RWPE1 (cell line): ENCODE data around the gene C10orf143.

Source experiments
- CTCF ChIA-PET: fragments of 350-600 bp; sonication (Branson Sonifier 250); formaldehyde crosslinking; extraction: SDS; loops from one replicate; lab custom pipeline; 2021; lab: Yijun Ruan, JAX
- POLR2A ChIA-PET: fragments of 400-600 bp; formaldehyde crosslinking; extraction: SDS; loops from one replicate; lab custom pipeline; 2020; ENCODE audit warnings: antibody characterized with exemption; ENCODE audit not compliant: low non-redundant PET; lab: Yijun Ruan, JAX
- DNase-seq: peaks from one replicate; pipeline ENCODE4 v3.0.0; 2012; ENCODE audit warnings: low spot score
- H3K27ac ChIP-seq: fragments of 450-650 bp; 2 replicates; pipeline ENCODE4 v1.5.1; 2017
- CTCF ChIP-seq: fragments of 450-650 bp; conservative IDR thresholded peaks from 2 replicates; pipeline ENCODE4 v1.5.1; 2017; ENCODE audit warnings: low read depth, mild to moderate bottlenecking

The C10orf143 gene

GRCh38 chr10:130046591-130046990 lies 64.0 kb downstream of the C10orf143 start:
- CTCF ChIA-PET = interaction anchor here (0.7 kb wide), 1 partner anchor 1321 kb away, joined by 3 read pairs; no protein-coding TSS in a partner anchor
- TF ChIP-seq CTCF = no peak
- no peak overlapping the region for H3K27ac ChIP-seq
- DNase-seq = no peak
- POLR2A ChIA-PET = no interaction called here

- DNase-seq = no peak
- CTCF ChIA-PET = interaction anchor here (0.5 kb wide), 1 partner anchor 43 kb away, joined by 3 read pairs; no protein-coding TSS in a partner anchor
- no peak overlapping the region for H3K27ac ChIP-seq
- no peak for TF ChIP-seq CTCF
- POLR2A ChIA-PET = no interaction called here
Measured at GRCh38 chr10:130045801-130046321, 64.8 kb downstream of the C10orf143 start.

- H3K27ac ChIP-seq = no peak overlapping the region
- ChIA-PET CTCF (interaction anchor here (0.5 to 1.2 kb wide), 9 partner anchors 11 to 999 kb away, joined by 3 to 8 read pairs (median 3); no protein-coding TSS in a partner anchor), POLR2A (no interaction called here)
- no peak for TF ChIP-seq CTCF
- peak; percentile 43 for DNase-seq
Measured at GRCh38 chr10:130045091-130045652, 65.5 kb downstream of the C10orf143 start.

GRCh38 chr10:130044067-130045061 lies 66.3 kb downstream of the C10orf143 start:
- ChIA-PET CTCF (interaction anchor here (0.6 to 1.2 kb wide), 9 partner anchors 10 to 998 kb away, joined by 3 to 8 read pairs (median 3); no protein-coding TSS in a partner anchor), POLR2A (no interaction called here)
- H3K27ac ChIP-seq = no peak overlapping the region
- no peak for TF ChIP-seq CTCF
- no peak for DNase-seq

- H3K27ac ChIP-seq = no peak overlapping the region
- no peak for DNase-seq
- no peak for TF ChIP-seq CTCF
- ChIA-PET CTCF (interaction anchor here (0.6 kb wide), 1 partner anchor 72 kb away, joined by 4 read pairs; no protein-coding TSS in a partner anchor), POLR2A (no interaction called here)
Measured at GRCh38 chr10:130043491-130043890, 67.1 kb downstream of the C10orf143 start.

- ChIA-PET POLR2A (no interaction called here), CTCF (no interaction called here)
- no peak for TF ChIP-seq CTCF
- no peak for DNase-seq
- H3K27ac ChIP-seq = no peak overlapping the region
Measured at GRCh38 chr10:130042381-130042780, 68.2 kb downstream of the C10orf143 start.
